CD4-positive, CD25-positive, alpha-beta regulatory T cell (primary cell): ENCODE results near the gene RFX3. TPM values are rescaled to one million over a fixed set of nuclear protein-coding genes. Genes with fewer than 3 reads are reported as not detected.
A peak's percentile ranks its signal among the peaks of the same experiment; 100 is the strongest.

Source experiments
- ATAC-seq, 2 donors: fragments of 150-1000 bp; cut with Tn5 transposase; one replicate each; pipeline ENCODE4 v1.10.0; 2021; ENCODE audit warnings: low read depth in 2 of 2, moderate number of reproducible peaks in 2 of 2, moderate library complexity in 1 of 2
- DNase-seq, 3 donors: peaks; one replicate each; pipeline versions ENCODE4 v3.0.0 to v3.0.0-alpha.2; 2012 to 2022; ENCODE audit warnings: mixed read lengths in 1 of 3
- H3K27ac ChIP-seq: one replicate; pipeline ENCODE4 v1.7.0; 2013; ENCODE audit warnings: mild to moderate bottlenecking, low read length; ENCODE audit not compliant: insufficient read depth, poor library complexity, severe bottlenecking
- H3K27me3 ChIP-seq: one replicate; pipeline ENCODE4 v1.7.0; 2013; ENCODE audit warnings: low read length; ENCODE audit not compliant: control insufficient read depth, insufficient read depth
- H3K36me3 ChIP-seq: one replicate; pipeline ENCODE4 v1.7.0; 2013; ENCODE audit warnings: mild to moderate bottlenecking, low read length, moderate library complexity; ENCODE audit not compliant: control insufficient read depth, insufficient read depth
- H3K4me1 ChIP-seq: 2 replicates; pipeline ENCODE4 v1.7.0; 2013; ENCODE audit warnings: mild to moderate bottlenecking, low read length; ENCODE audit not compliant: insufficient read depth, control insufficient read depth, poor library complexity, severe bottlenecking
- H3K4me3 ChIP-seq: one replicate; pipeline ENCODE4 v1.7.0; 2013; ENCODE audit warnings: low read depth, mild to moderate bottlenecking, low read length, moderate library complexity
- H3K9me3 ChIP-seq, 2 experiments: 1 replicate in 1 of 2; 2 replicates in 1 of 2; pipeline ENCODE4 v1.7.0; 2013; ENCODE audit warnings: low read length in 2 of 2, mild to moderate bottlenecking in 1 of 2, moderate library complexity in 1 of 2; ENCODE audit not compliant: control insufficient read depth in 2 of 2
- H3K27ac Mint-ChIP-seq, 3 donors: one replicate each; pipeline ENCODE4 v1.8.0; 2020 to 2022; ENCODE audit warnings: mild to moderate bottlenecking in 3 of 3, mixed read lengths in 3 of 3, moderate library complexity in 2 of 3
- H3K27me3 Mint-ChIP-seq: one replicate; pipeline ENCODE4 v1.8.0; 2022; ENCODE audit warnings: mild to moderate bottlenecking, mixed read lengths
- H3K36me3 Mint-ChIP-seq: one replicate; pipeline ENCODE4 v1.8.0; 2020; ENCODE audit warnings: mixed read lengths
- H3K4me1 Mint-ChIP-seq, 4 donors: one replicate each; pipeline ENCODE4 v1.8.0; 2020 to 2022; ENCODE audit warnings: mixed read lengths in 4 of 4, mild to moderate bottlenecking in 1 of 4
- H3K4me3 Mint-ChIP-seq, 4 donors: one replicate each; pipeline ENCODE4 v1.8.0; 2020 to 2022; ENCODE audit warnings: mild to moderate bottlenecking in 4 of 4, mixed read lengths in 4 of 4, moderate library complexity in 3 of 4
- H3K9me3 Mint-ChIP-seq, 7 donors: one replicate each; pipeline ENCODE4 v1.8.0; 2020 to 2022; ENCODE audit warnings: mixed read lengths in 7 of 7, mild to moderate bottlenecking in 3 of 7, moderate library complexity in 2 of 7
- polyA plus RNA-seq, 4 donors: library from polyadenylated mRNA; unstranded; fragments of 300-500 nt; fragmentation: Illumina TruSeq; gene quantifications; one replicate each; pipeline ENCODE4 v1.2.3, GENCODE V29; 2021
- total RNA-seq: library from RNA; stranded (reverse); gene quantifications from one replicate; pipeline ENCODE4 v1.2.3, GENCODE V29; 2022

The RFX3 gene
- total and polyA plus RNA-seq, 5 donors from 2014 or later: 6.7 to 40.4 (median 7.6) TPM

GRCh38 chr9:3502560-3503398 lies 23.0 kb downstream of the RFX3 start:
- Histone ChIP-seq H3K9me3 (no peaks in the 10 kb centered on the region), H3K27ac (no peak overlapping the region), H3K4me1 (peaks cover 5% of the 10 kb centered on the region), H3K36me3 (peaks cover under 1% of the 10 kb centered on the region), H3K4me3 (no peak overlapping the region), H3K27me3 (no peaks in the 10 kb centered on the region)
- Mint-ChIP-seq H3K9me3 (no peaks in the 10 kb centered on the region), H3K27me3 (no peaks in the 10 kb centered on the region), H3K4me1 (peaks cover 15 to 35% (median 31%) of the 10 kb centered on the region in 4 donors), H3K4me3 (no peak overlapping the region), H3K36me3 (peaks cover 5% of the 10 kb centered on the region), H3K27ac (no peak overlapping the region)
- ATAC-seq (no peak), DNase-seq (no peak)

- Histone ChIP-seq H3K4me3 (no peak overlapping the region), H3K36me3 (no peaks in the 10 kb centered on the region), H3K4me1 (no peaks in the 10 kb centered on the region), H3K9me3 (no peaks in the 10 kb centered on the region), H3K27ac (no peak overlapping the region), H3K27me3 (no peaks in the 10 kb centered on the region)
- H3K4me1 Mint-ChIP-seq: peaks cover 18 to 26% (median 22%) of the 10 kb centered on the region in 4 donors
- no peaks in the 10 kb centered on the region for H3K9me3 Mint-ChIP-seq
- no peak for DNase-seq
- no peak overlapping the region for H3K4me3 Mint-ChIP-seq
- H3K27me3 Mint-ChIP-seq: no peaks in the 10 kb centered on the region
- no peak for ATAC-seq
- peaks cover 5% of the 10 kb centered on the region for H3K36me3 Mint-ChIP-seq
- H3K27ac Mint-ChIP-seq: peak overlapping the region in 2 of 3 donors; percentile 2 to 9
Observed at GRCh38 chr9:3500044-3500443, 25.8 kb downstream of the RFX3 start.

- Mint-ChIP-seq H3K27ac (no peak overlapping the region), H3K36me3 (peaks cover 8% of the 10 kb centered on the region), H3K9me3 (peaks cover 0 to 2% (median 0%) of the 10 kb centered on the region in 7 donors)
Observed at GRCh38 chr9:3498691-3499090, 27.1 kb downstream of the RFX3 start.

GRCh38 chr9:3497857-3498256 lies 27.9 kb downstream of the RFX3 start:
- Mint-ChIP-seq H3K9me3 (peaks cover 0 to 4% (median 0%) of the 10 kb centered on the region in 7 donors), H3K4me1 (peaks cover 18 to 27% (median 22%) of the 10 kb centered on the region in 4 donors), H3K4me3 (no peak overlapping the region), H3K36me3 (peaks cover 8% of the 10 kb centered on the region), H3K27me3 (no peaks in the 10 kb centered on the region), H3K27ac (no peak overlapping the region)
- H3K4me1 ChIP-seq: no peaks in the 10 kb centered on the region
- no peak for ATAC-seq
- H3K36me3 ChIP-seq: no peaks in the 10 kb centered on the region
- no peak for DNase-seq
- no peak overlapping the region for H3K4me3 ChIP-seq
- H3K27ac ChIP-seq: no peak overlapping the region
- no peaks in the 10 kb centered on the region for H3K27me3 ChIP-seq
- H3K9me3 ChIP-seq: no peaks in the 10 kb centered on the region

More at GRCh38 chr9:3498691-3499090, 27.1 kb downstream of the RFX3 start:
- Histone ChIP-seq H3K4me1 (no peaks in the 10 kb centered on the region), H3K36me3 (no peaks in the 10 kb centered on the region), H3K27me3 (no peaks in the 10 kb centered on the region), H3K9me3 (no peaks in the 10 kb centered on the region), H3K27ac (no peak overlapping the region), H3K4me3 (no peak overlapping the region)
- no peak overlapping the region for H3K4me3 Mint-ChIP-seq
- DNase-seq (no peak), ATAC-seq (no peak)
- H3K4me1 Mint-ChIP-seq: peaks cover 18 to 27% (median 23%) of the 10 kb centered on the region in 4 donors
- no peaks in the 10 kb centered on the region for H3K27me3 Mint-ChIP-seq

GRCh38 chr9:3497401-3497800 lies 28.4 kb downstream of the RFX3 start:
- Histone ChIP-seq H3K27ac (no peak overlapping the region), H3K4me1 (no peaks in the 10 kb centered on the region), H3K27me3 (no peaks in the 10 kb centered on the region), H3K4me3 (no peak overlapping the region), H3K36me3 (no peaks in the 10 kb centered on the region), H3K9me3 (no peaks in the 10 kb centered on the region)
- peaks cover 4% of the 10 kb centered on the region for H3K36me3 Mint-ChIP-seq
- no peak for DNase-seq
- ATAC-seq: no peak
- H3K4me1 Mint-ChIP-seq: peaks cover 18 to 25% (median 23%) of the 10 kb centered on the region in 4 donors
- no peak overlapping the region for H3K27ac Mint-ChIP-seq
- H3K9me3 Mint-ChIP-seq: peaks cover 0 to 4% (median 0%) of the 10 kb centered on the region in 7 donors
- no peak overlapping the region for H3K4me3 Mint-ChIP-seq
- H3K27me3 Mint-ChIP-seq: no peaks in the 10 kb centered on the region

- no peaks in the 10 kb centered on the region for H3K4me1 ChIP-seq
- peaks cover 32 to 39% (median 33%) of the 10 kb centered on the region in 4 donors for H3K4me1 Mint-ChIP-seq
- ATAC-seq (no peak), DNase-seq (no peak)
- H3K27ac ChIP-seq: no peak overlapping the region
- H3K9me3 Mint-ChIP-seq: peaks cover 0 to 4% (median 0%) of the 10 kb centered on the region in 7 donors
- H3K9me3 ChIP-seq: no peaks in the 10 kb centered on the region
- no peak overlapping the region for H3K4me3 Mint-ChIP-seq
- H3K27me3 ChIP-seq: no peaks in the 10 kb centered on the region
- H3K36me3 Mint-ChIP-seq: peaks cover 4% of the 10 kb centered on the region
- H3K27ac Mint-ChIP-seq: no peak overlapping the region
- no peak overlapping the region for H3K4me3 ChIP-seq
- H3K27me3 Mint-ChIP-seq: no peaks in the 10 kb centered on the region
- H3K36me3 ChIP-seq: no peaks in the 10 kb centered on the region
Observed at GRCh38 chr9:3495855-3496254, 29.9 kb downstream of the RFX3 start.

GRCh38 chr9:3492214-3492613 lies 33.6 kb downstream of the RFX3 start:
- Histone ChIP-seq H3K4me1 (no peaks in the 10 kb centered on the region), H3K27ac (no peak overlapping the region), H3K27me3 (no peaks in the 10 kb centered on the region), H3K9me3 (no peaks in the 10 kb centered on the region), H3K36me3 (no peaks in the 10 kb centered on the region), H3K4me3 (no peak overlapping the region)
- Mint-ChIP-seq H3K36me3 (peaks cover 11% of the 10 kb centered on the region), H3K9me3 (peaks cover 0 to 4% (median 0%) of the 10 kb centered on the region in 7 donors), H3K27me3 (no peaks in the 10 kb centered on the region), H3K4me1 (peaks cover 21 to 30% (median 24%) of the 10 kb centered on the region in 4 donors), H3K4me3 (no peak overlapping the region), H3K27ac (peak overlapping the region in 1 of 3 donors; percentile 74)
- ATAC-seq (no peak), DNase-seq (no peak)

GRCh38 chr9:3491450-3491849 lies 34.4 kb downstream of the RFX3 start:
- no peaks in the 10 kb centered on the region for H3K27me3 Mint-ChIP-seq
- Histone ChIP-seq H3K9me3 (no peaks in the 10 kb centered on the region), H3K4me1 (no peaks in the 10 kb centered on the region), H3K27ac (no peak overlapping the region), H3K36me3 (no peaks in the 10 kb centered on the region), H3K27me3 (no peaks in the 10 kb centered on the region), H3K4me3 (no peak overlapping the region)
- ATAC-seq (no peak), DNase-seq (no peak)
- no peak overlapping the region for H3K4me3 Mint-ChIP-seq
- no peak overlapping the region for H3K27ac Mint-ChIP-seq
- peaks cover 15% of the 10 kb centered on the region for H3K36me3 Mint-ChIP-seq
- peaks cover 20 to 27% (median 25%) of the 10 kb centered on the region in 4 donors for H3K4me1 Mint-ChIP-seq
- peaks cover 0 to 4% (median 0%) of the 10 kb centered on the region in 7 donors for H3K9me3 Mint-ChIP-seq
